Right lobe of liver (tissue), 6 donors: ENCODE data around the gene LENG9. TPM values are rescaled to one million over a fixed set of nuclear protein-coding genes. Genes with fewer than 3 reads are reported as not detected.

Experiments used
- ATAC-seq, 4 donors: fragments of 200-7000 bp; cut with Tn5 transposase; one replicate each; pipeline ENCODE4 v1.9.1; 2020; ENCODE audit warnings: mild to moderate bottlenecking in 4 of 4, moderate library complexity in 4 of 4
- DNase-seq, 3 donors: peaks; one replicate each; pipeline ENCODE4 v3.0.0-alpha.2; 2020
- H3K27ac ChIP-seq, 3 donors: fragments of 200-600 bp; one replicate each; pipeline ENCODE4 v1.8.0; 2022
- H3K27me3 ChIP-seq, 2 donors: fragments of 200-600 bp; one replicate each; pipeline ENCODE4 v1.8.0; 2022
- H3K36me3 ChIP-seq, 4 donors: fragments of 200-600 bp; sonication (generic) in 1 of 4; one replicate each; pipeline versions ENCODE4 v1.5.1 to v1.8.0; 2017 to 2022; ENCODE audit warnings: control low read depth in 1 of 4
- H3K4me1 ChIP-seq, 4 donors: fragments of 200-600 bp; sonication (generic) in 1 of 4; one replicate each; pipeline versions ENCODE4 v1.5.1 to v1.8.0; 2017 to 2022; ENCODE audit warnings: control low read depth in 1 of 4
- H3K4me3 ChIP-seq, 3 donors: fragments of 200-600 bp; one replicate each; pipeline ENCODE4 v1.8.0; 2022
- H3K9me3 ChIP-seq, 4 donors: fragments of 200-600 bp; sonication (generic) in 1 of 4; one replicate each; pipeline versions ENCODE4 v1.5.1 to v1.8.0; 2017 to 2022; ENCODE audit warnings: control low read depth in 1 of 4
- POLR2A ChIP-seq: fragments of 450-650 bp; IDR thresholded peaks from one replicate; pipeline ENCODE4 v1.6.1; 2017; ENCODE audit warnings: antibody characterized with exemption, mild to moderate bottlenecking
- WGBS: methylation state at CpG from one replicate; pipeline ENCODE4 v1.1.6; 2018; ENCODE audit warnings: low coverage, low lambda C conversion rate; ENCODE audit not compliant: insufficient coverage; ENCODE audit errors: missing lambda C conversion rate; 5-methylcytosine and 5-hydroxymethylcytosine counted together
- intact Hi-C, 2 donors: fragments of 100-400 bp; cut with DNase I; formaldehyde crosslinking; loops; one replicate each; pipeline versions ENCODE4 v1.11.2 to v1.14.1; 2022
- total RNA-seq, 6 experiments: library from RNA; depleted of rRNA in 2 of 6; stranded (reverse); fragments of >200 nt in 2 of 6; fragmentation: NEBNext Ultra II Directional in 3 of 6; extraction: Animal tissue kit (Norgen Biotek cat#: 25700) in 3 of 6; gene quantifications; one replicate each; pipeline versions ENCODE4 v1.1.0 to v1.2.4, GENCODE V29; 2016 to 2023
- TF ChIP-seq, protein P1 (sequence below), 4 donors: fragments of 200-600 bp in 3 of 4; fragments of 450-650 bp in 1 of 4; IDR thresholded peaks; one replicate each; pipeline versions ENCODE4 v1.5.1 to v1.8.0; 2016 to 2022; ENCODE audit warnings: antibody characterized with exemption in 4 of 4, mild to moderate bottlenecking in 2 of 4
- donor health status: DM: no; HTN: yes; CAD: no.
- donor health status: DM: no; HTN: no; CAD: no.
- donor health status: DM: no; HTN: no; CAD: no.
- donor health status: DM: no; HTN: yes; CAD: no.
- donor health status: DM: no; HTN: yes; CAD: no.

The LENG9 gene
- total RNA-seq, 6 experiments from 2014 or later: 1.5 to 5.7 (median 3.3) TPM

DNA sequence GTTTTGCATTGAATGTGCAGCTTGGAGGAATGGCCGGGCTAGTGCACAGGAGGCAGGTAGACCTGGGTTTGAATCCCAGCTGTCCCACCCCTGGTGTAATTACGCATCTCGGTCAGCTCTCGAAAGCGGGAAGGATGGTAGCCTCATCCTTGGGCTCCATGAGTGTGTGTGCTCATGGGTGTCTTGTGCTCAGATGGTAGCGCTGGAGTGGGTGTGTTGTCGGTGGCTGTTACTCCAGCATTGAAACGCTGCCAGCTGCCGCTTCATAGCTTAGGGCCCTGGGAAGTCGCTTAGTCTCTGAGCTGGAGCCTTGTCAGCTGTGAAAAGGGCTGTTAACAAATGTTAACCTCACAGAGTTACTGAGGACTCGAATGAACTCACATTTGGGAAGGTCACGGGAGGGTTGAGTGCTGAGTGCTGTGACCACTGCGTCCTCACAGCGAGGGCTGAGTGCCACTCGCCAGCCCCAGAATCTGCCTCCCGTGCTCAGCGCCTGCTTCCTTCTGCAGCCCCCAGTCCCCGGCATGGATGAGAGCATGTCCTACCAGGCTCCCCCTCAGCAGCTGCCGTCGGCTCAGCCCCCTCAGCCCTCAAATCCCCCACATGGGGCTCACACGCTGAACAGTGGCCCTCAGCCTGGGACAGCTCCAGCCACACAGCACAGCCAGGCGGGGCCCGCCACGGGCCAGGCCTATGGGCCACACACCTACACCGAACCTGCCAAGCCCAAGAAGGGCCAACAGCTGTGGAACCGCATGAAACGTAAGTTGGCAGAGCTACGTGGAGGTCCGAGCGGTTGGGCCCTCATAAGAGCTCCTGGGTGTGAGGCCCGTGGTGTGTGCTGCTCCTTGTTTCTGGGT lies 9.4 kb downstream of the LENG9 start:
- no CpG with 5 or more reads among the region's 31 CpGs for WGBS
- peaks cover 0 to 13% (median 5%) of the 10 kb centered on the region in 4 donors for H3K4me1 ChIP-seq

DNA sequence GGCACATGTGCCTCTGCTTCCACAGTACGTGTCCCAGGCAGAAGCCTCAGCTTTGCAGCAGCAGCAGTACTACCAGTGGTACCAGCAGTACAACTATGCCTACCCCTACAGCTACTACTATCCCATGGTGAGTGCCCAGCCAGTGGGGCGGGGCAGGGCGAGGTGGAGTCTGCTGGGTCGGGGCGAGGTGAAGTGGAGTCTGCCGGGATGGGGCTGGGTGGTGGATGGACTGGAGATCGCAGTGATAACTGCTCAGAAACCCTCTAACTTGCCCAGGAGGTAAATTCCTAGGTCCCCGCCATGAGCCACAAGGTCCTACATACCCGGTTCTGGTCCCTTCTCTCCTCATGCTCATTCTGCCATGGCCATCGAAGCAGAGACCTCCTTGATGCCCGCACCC lies 11.0 kb downstream of the LENG9 start:
- TF ChIP-seq, protein P1, sequence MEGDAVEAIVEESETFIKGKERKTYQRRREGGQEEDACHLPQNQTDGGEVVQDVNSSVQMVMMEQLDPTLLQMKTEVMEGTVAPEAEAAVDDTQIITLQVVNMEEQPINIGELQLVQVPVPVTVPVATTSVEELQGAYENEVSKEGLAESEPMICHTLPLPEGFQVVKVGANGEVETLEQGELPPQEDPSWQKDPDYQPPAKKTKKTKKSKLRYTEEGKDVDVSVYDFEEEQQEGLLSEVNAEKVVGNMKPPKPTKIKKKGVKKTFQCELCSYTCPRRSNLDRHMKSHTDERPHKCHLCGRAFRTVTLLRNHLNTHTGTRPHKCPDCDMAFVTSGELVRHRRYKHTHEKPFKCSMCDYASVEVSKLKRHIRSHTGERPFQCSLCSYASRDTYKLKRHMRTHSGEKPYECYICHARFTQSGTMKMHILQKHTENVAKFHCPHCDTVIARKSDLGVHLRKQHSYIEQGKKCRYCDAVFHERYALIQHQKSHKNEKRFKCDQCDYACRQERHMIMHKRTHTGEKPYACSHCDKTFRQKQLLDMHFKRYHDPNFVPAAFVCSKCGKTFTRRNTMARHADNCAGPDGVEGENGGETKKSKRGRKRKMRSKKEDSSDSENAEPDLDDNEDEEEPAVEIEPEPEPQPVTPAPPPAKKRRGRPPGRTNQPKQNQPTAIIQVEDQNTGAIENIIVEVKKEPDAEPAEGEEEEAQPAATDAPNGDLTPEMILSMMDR (IDR thresholded peaks at IDR 0.05): no peak
- no peak for TF ChIP-seq POLR2A
- H3K36me3 ChIP-seq: peaks cover 26 to 64% (median 46%) of the 10 kb centered on the region in 4 donors
- no peak overlapping the region for H3K4me3 ChIP-seq
- H3K9me3 ChIP-seq: no peaks in the 10 kb centered on the region
- DNase-seq (no peak), ATAC-seq (no peak)
- intact Hi-C loops: no loop called here
- peaks cover 0 to 14% (median 5%) of the 10 kb centered on the region in 4 donors for H3K4me1 ChIP-seq
- H3K27me3 ChIP-seq: no peaks in the 10 kb centered on the region
- H3K27ac ChIP-seq: no peak overlapping the region
- WGBS: 83% methylated on average over 1 of the region's 11 CpGs

More for the DNA sequence above, 9.4 kb downstream of the LENG9 start:
- Histone ChIP-seq H3K9me3 (no peaks in the 10 kb centered on the region), H3K36me3 (peaks cover 39 to 80% (median 57%) of the 10 kb centered on the region in 4 donors), H3K4me3 (no peak overlapping the region), H3K27me3 (no peaks in the 10 kb centered on the region), H3K27ac (no peak overlapping the region)
- intact Hi-C loops: no loop called here
- no peak for DNase-seq
- TF ChIP-seq, protein P1 (IDR thresholded peaks at IDR 0.05): no peak
- TF ChIP-seq POLR2A: no peak
- no peak for ATAC-seq

DNA sequence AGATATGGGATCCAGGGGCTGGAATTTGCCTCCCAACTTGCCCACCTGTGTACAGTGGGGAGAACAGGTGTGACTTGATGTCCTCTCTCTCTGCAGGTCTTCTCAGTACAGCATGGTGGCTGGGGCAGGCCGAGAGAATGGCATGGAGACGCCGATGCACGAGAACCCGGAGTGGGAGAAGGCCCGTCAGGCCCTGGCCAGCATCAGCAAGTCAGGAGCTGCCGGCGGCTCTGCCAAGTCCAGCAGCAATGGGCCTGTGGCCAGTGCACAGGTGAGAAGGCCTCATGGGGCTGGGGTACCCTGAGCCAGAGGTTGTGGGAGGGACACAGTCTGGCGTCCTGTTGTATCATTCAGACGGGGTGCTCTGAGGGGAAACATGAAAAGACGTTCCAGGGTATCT lies 11.6 kb downstream of the LENG9 start:
- H3K4me3 ChIP-seq: no peak overlapping the region
- H3K4me1 ChIP-seq: peaks cover 0 to 21% (median 5%) of the 10 kb centered on the region in 4 donors
- WGBS: 100% methylated on average over 2 of the region's 11 CpGs
- no peaks in the 10 kb centered on the region for H3K27me3 ChIP-seq
- ATAC-seq: no peak
- peaks cover 24 to 58% (median 42%) of the 10 kb centered on the region in 4 donors for H3K36me3 ChIP-seq
- TF ChIP-seq POLR2A: no peak
- TF ChIP-seq, protein P1 (IDR thresholded peaks at IDR 0.05): no peak
- H3K27ac ChIP-seq: no peak overlapping the region
- intact Hi-C loops: no loop called here
- H3K9me3 ChIP-seq: no peaks in the 10 kb centered on the region
- no peak for DNase-seq

DNA sequence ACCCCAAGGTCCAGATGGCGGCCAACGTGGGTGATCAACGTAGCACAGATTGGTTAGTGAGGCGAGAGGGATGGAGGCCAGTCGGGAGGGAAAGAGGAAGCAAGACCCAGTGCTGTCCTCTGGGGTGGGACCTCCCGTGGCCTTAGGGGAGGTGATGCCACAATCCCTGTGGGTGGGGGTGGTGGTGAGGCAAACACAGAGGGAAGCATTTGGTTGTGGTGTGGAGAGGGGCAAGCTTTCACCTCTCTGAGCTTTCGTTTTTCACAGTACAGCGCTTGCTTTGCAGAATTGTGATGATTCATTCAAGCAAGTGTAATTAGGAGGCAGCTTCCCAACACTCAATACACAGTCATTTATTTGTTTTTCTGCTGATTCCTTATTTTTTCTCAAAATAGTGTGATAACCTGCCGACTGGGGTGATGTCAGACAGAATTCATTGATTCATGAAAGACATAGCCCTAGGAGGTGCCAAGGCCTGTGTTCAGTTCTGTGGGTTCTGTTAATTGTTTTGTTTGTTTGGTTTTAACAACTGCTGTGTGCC lies 12.2 kb downstream of the LENG9 start:
- DNase-seq: no peak

More for the DNA sequence above, 12.2 kb downstream of the LENG9 start:
- Histone ChIP-seq H3K4me3 (no peak overlapping the region), H3K36me3 (peaks cover 24 to 52% (median 39%) of the 10 kb centered on the region in 4 donors), H3K27ac (no peak overlapping the region), H3K9me3 (no peaks in the 10 kb centered on the region), H3K27me3 (no peaks in the 10 kb centered on the region), H3K4me1 (peaks cover 0 to 25% (median 5%) of the 10 kb centered on the region in 4 donors)
- intact Hi-C loops: no loop called here
- 57% methylated on average over 9 of the region's 9 CpGs for WGBS
- ATAC-seq: no peak
- TF ChIP-seq, protein P1 (IDR thresholded peaks at IDR 0.05): no peak
- TF ChIP-seq POLR2A: no peak
